Smooth muscle cell (in vitro differentiated cells): Measurements from ENCODE around the gene CCNT2. TPM values are rescaled to one million over a fixed set of nuclear protein-coding genes. Genes with fewer than 3 reads are reported as not detected.

ENCODE experiments used
- DNase-seq: peaks from one replicate; lab custom pipeline; 2025; ENCODE audit not compliant: unreplicated experiment; lab: John Stamatoyannopoulos, UW
- H2AFZ ChIP-seq: fragments of 200-600 bp; sonication (generic); 2 replicates; pipeline ENCODE4 v1.6.0; 2016; ENCODE audit warnings: antibody characterized with exemption, low read depth, mild to moderate bottlenecking
- H3F3A ChIP-seq: fragments of 200-600 bp; sonication (generic); 2 replicates; pipeline ENCODE4 v1.6.0; 2017; ENCODE audit warnings: antibody characterized with exemption, low read depth
- H3K27ac ChIP-seq: fragments of 200-600 bp; sonication (generic); 2 replicates; pipeline ENCODE4 v1.5.1; 2016; ENCODE audit warnings: low read depth, mild to moderate bottlenecking
- H3K27me3 ChIP-seq: fragments of 200-600 bp; sonication (generic); 2 replicates; pipeline ENCODE4 v1.6.1; 2016; ENCODE audit warnings: low read depth, mild to moderate bottlenecking
- H3K36me3 ChIP-seq: fragments of 200-600 bp; sonication (generic); 2 replicates; pipeline ENCODE4 v1.5.1; 2016; ENCODE audit warnings: low read depth
- H3K4me1 ChIP-seq: fragments of 200-600 bp; sonication (generic); 2 replicates; pipeline ENCODE4 v1.5.1; 2016; ENCODE audit warnings: low read depth
- H3K4me2 ChIP-seq: fragments of 200-600 bp; sonication (generic); 2 replicates; pipeline ENCODE4 v1.6.0; 2016; ENCODE audit warnings: mild to moderate bottlenecking
- H3K4me3 ChIP-seq: fragments of 200-600 bp; sonication (generic); 2 replicates; pipeline ENCODE4 v1.5.1; 2016; ENCODE audit warnings: mild to moderate bottlenecking
- H3K79me2 ChIP-seq: fragments of 200-600 bp; sonication (generic); 2 replicates; pipeline ENCODE4 v1.6.0; 2016; ENCODE audit warnings: low read depth, mild to moderate bottlenecking
- H3K9ac ChIP-seq: fragments of 200-600 bp; sonication (generic); 2 replicates; pipeline ENCODE4 v1.6.0; 2016; ENCODE audit warnings: low read depth
- H3K9me3 ChIP-seq: fragments of 200-600 bp; sonication (generic); replicated peaks from 2 replicates; pipeline ENCODE4 v1.5.1; 2016; ENCODE audit warnings: low read depth
- H4K20me1 ChIP-seq: fragments of 200-600 bp; sonication (generic); 2 replicates; pipeline ENCODE4 v1.6.0; 2016; ENCODE audit warnings: low read depth
- CTCF ChIP-seq: fragments of 200-600 bp; sonication (generic); IDR thresholded peaks from 2 replicates; pipeline ENCODE4 v1.5.1; 2017; ENCODE audit warnings: borderline replicate concordance, mild to moderate bottlenecking, antibody characterized with exemption; ENCODE audit not compliant: insufficient read depth, poor library complexity, severe bottlenecking
- WGBS: methylation state at CpG from one replicate; pipeline ENCODE4 v1.1.7; 2016; ENCODE audit warnings: low lambda C conversion rate; 5-methylcytosine and 5-hydroxymethylcytosine counted together
- polyA plus RNA-seq: library from polyadenylated mRNA; unstranded; fragments of >200 nt; fragmentation: Nextera tagmentation; extraction: Ambion mirVana; gene quantifications from 2 replicates; pipeline ENCODE4 v1.2.1, GENCODE V29; 2016
- total RNA-seq: library from RNA; depleted of rRNA; stranded (reverse); fragments of >200 nt; gene quantifications from 2 replicates; pipeline ENCODE4 v1.2.3, GENCODE V29; 2014

CCNT2 gene
- total and polyA plus RNA-seq, 2 experiments from 2014 or later = 16.1 to 74.2 TPM

- Histone ChIP-seq H3K36me3 (peaks cover 16% of the 10 kb centered on the region), H3F3A (peaks cover 5% of the 10 kb centered on the region), H3K79me2 (peaks cover 100% of the 10 kb centered on the region), H3K9ac (no peak overlapping the region), H3K9me3 (no peaks in the 10 kb centered on the region), H3K27me3 (no peaks in the 10 kb centered on the region), H2AFZ (no peak overlapping the region), H4K20me1 (peaks cover 99% of the 10 kb centered on the region), H3K27ac (no peak overlapping the region), H3K4me1 (no peaks in the 10 kb centered on the region), H3K4me2 (no peak overlapping the region), H3K4me3 (no peak overlapping the region)
- no peak for DNase-seq
- 95% methylated on average over 1 of the region's 1 CpG for WGBS
- no peak for TF ChIP-seq CTCF
Observed at GRCh38 chr2:134933732-134934131, 15.1 kb downstream of the CCNT2 start.

DNA sequence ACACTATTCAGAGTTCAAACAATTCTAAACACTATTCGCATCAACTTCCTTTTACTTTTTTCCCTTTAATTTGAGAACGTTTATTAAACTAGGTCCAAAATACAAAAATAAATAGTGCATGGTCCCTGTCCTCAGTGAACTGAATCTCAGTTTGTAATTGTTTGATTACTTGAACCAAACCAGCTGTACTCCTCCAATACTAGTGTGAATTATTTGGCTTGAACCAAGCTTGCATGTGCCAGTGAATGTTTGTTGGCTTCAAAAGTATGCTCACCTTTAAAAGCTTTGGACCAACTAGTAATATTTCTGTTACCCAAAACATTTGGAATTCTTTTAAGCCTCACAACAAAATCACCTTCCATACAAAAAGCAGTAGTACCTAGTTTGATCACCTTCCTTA lies 15.5 kb downstream of the CCNT2 start:
- Histone ChIP-seq H3K4me2 (no peak overlapping the region), H3K27ac (no peak overlapping the region), H2AFZ (no peak overlapping the region), H3F3A (peaks cover 5% of the 10 kb centered on the region), H3K9me3 (no peaks in the 10 kb centered on the region), H3K27me3 (no peaks in the 10 kb centered on the region), H3K4me3 (no peak overlapping the region), H3K36me3 (peaks cover 16% of the 10 kb centered on the region), H3K4me1 (no peaks in the 10 kb centered on the region), H4K20me1 (peaks cover 99% of the 10 kb centered on the region), H3K79me2 (peaks cover 100% of the 10 kb centered on the region), H3K9ac (no peak overlapping the region)
- 98% methylated on average over 2 of the region's 2 CpGs for WGBS
- DNase-seq = no peak
- TF ChIP-seq CTCF = no peak

DNA sequence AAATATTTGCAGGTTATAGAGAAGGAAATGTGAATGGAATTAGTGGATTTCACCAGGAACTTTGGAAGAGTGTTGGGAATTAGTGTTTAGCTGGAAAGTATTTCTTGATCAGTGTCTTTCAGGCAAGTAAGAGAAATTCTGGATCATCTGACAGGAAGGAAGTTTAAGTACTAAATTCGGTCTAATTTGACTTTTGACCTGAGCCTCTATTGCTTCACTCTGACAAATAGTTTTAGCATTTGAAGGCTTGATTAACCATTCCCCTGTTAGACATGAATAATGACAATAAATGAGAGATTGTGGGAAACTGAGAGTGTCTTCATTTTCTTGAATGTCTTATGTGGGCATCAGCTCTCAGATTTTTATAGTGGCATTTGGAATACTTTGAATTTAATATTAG lies 16.0 kb downstream of the CCNT2 start:
- Histone ChIP-seq H3K36me3 (peaks cover 16% of the 10 kb centered on the region), H3K4me2 (no peak overlapping the region), H2AFZ (no peak overlapping the region), H3K27ac (peak overlapping the region; percentile 16), H3K9ac (no peak overlapping the region), H3K4me1 (no peaks in the 10 kb centered on the region), H3K4me3 (no peak overlapping the region), H4K20me1 (peaks cover 100% of the 10 kb centered on the region), H3K79me2 (peaks cover 99% of the 10 kb centered on the region), H3K9me3 (no peaks in the 10 kb centered on the region), H3K27me3 (no peaks in the 10 kb centered on the region), H3F3A (peaks cover 5% of the 10 kb centered on the region)
- DNase-seq = no peak
- 80% methylated on average over 1 of the region's 1 CpG for WGBS
- TF ChIP-seq CTCF = no peak

DNA sequence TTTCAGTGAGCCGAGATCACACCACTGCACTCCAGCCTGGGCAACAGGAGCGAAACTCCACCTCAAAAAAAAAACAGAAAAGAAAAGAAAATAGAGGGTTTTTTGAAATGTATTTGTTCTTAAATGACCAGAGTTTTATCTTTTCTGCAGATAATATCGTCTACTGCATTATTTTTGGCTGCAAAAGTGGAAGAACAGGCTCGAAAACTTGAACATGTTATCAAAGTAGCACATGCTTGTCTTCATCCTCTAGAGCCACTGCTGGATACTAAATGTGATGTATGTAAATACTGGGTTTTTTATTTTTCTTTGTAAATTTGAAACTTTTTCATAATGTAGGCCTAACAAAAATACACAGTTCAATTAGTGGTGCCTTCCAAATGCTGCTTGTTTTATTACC lies 18.1 kb downstream of the CCNT2 start:
- no peak for DNase-seq
- Histone ChIP-seq H3K4me3 (no peak overlapping the region), H3K27ac (no peak overlapping the region), H3F3A (peaks cover 5% of the 10 kb centered on the region), H3K27me3 (no peaks in the 10 kb centered on the region), H2AFZ (no peak overlapping the region), H3K79me2 (peaks cover 83% of the 10 kb centered on the region), H3K9ac (no peak overlapping the region), H3K9me3 (no peaks in the 10 kb centered on the region), H3K4me2 (no peak overlapping the region), H3K4me1 (no peaks in the 10 kb centered on the region), H4K20me1 (peaks cover 97% of the 10 kb centered on the region), H3K36me3 (peaks cover 16% of the 10 kb centered on the region)
- WGBS = 92% methylated on average over 4 of the region's 4 CpGs
- TF ChIP-seq CTCF = no peak
